T-helper 1 cell (primary cell): ENCODE results near the gene WASF3.
"Not testable (repeated sequence)": the region's sequence is repeated elsewhere in the genome, so short reads cannot be mapped to it uniquely, and the experiment has no call there.

ENCODE experiments used
- DNase-seq, 5 donors: peaks; one replicate each; pipeline ENCODE4 v3.0.0-alpha.2; 2012 to 2020

Gene WASF3

GRCh38 chr13:26636073-26636472 lies 78.6 kb downstream of the WASF3 start:
- not testable (repeated sequence) for DNase-seq

- no peak for DNase-seq
These were observed 89.1 kb downstream of the WASF3 start for GRCh38 chr13:26646603-26647002.

DNA sequence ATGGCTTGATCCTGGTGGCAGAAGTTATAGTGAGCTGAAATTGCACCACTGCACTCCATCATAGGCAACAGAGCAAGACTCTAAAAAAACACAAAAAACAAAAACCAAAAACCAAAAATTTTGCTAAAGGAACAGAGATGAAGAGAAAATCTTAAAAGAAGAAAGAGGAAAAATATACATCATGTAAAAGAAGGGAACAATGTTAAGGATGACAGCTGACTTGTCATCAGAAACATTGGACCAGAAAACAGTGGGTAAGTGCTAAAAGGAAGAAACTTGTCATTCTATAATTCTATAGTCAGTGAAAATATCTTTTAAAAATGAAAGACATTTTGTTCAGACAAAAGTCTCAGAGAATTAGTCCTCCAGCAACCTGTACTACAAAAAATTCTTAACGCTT lies 93.8 kb downstream of the WASF3 start:
- DNase-seq: no peak

DNA sequence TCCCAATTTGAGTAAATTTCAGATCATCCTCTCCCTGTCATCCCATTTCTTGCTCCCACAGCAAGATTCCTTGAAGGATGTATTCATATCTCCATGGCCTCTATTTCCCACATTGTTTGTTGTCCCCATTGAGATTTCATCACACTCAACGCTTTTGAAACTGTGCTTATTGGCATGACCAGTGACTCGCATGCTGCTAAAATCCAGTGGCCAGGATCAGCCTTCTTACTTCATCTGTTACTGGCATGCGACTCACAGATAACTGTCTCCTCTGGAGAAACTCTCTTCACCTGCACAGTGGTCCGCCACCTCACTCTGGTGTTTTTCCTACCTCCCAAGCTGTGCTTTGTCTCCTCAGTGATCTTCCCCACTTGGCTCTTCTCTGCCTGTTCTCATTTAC lies 95.8 kb downstream of the WASF3 start:
- DNase-seq: no peak

GRCh38 chr13:26653842-26654241 lies 96.4 kb downstream of the WASF3 start:
- DNase-seq: no peak

- no peak for DNase-seq
These were observed 99.4 kb downstream of the WASF3 start for GRCh38 chr13:26656919-26657318.

GRCh38 chr13:26658448-26659385 lies 101.2 kb downstream of the WASF3 start:
- no peak for DNase-seq

DNA sequence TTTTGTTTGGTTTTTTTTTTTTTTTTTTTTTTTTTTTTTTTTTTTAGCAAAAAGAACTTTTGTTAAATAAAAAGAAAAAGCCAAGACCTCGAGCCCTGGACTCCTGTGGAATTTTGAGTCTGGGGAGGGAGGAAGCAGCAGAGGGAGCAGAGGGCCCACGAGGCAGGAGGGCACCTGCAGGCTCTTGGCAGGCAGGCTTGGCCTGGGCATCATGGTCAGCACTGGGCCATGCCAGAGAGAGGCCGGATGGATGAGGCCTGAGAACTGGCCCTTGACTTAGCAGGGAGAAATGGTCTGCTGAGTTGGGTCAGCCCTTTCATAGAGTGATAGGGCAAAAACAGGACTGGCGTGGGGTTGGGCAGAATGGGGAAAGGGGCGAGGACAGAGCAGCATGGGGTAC lies 102.7 kb downstream of the WASF3 start:
- no peak for DNase-seq

DNA sequence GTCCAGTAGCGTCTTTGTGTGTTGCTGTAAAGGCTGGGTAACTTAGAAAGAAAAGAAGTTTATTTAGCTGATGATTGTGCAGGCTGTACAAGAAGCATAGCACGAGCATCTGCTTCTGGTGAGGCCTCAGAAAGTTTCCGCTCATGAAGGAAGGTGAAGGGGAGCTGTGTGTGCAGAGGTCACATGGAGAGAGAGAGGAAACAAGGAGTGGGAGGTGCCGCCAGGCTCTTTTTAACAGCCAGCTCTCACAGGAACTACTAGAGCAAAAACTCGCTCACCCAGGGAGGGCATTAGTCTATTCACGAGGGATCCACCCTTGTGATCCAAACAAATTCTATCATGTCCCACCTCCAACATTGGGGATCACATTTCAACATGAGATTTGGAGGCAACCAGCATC lies 103.3 kb downstream of the WASF3 start:
- DNase-seq: no peak

DNA sequence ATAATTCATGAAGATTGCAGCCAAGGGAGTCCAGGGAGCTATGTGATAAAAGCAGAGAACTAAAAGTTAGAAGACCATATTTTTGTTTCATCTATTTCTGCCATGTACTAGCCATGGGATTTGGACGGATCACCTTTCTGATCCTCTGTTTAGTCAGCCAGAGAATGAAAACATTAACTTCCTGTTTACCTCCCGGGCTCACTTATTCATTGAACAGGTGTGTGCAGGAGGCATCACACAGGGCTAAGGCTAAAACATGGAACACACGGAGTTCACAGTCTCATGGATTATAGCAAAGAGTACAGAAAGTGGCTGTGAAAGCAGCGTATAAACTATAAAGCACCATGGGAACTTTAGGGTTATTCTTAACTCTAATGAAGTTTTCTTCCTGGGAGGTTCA lies 106.3 kb downstream of the WASF3 start:
- DNase-seq: no peak

GRCh38 chr13:26664286-26664685 lies 106.8 kb downstream of the WASF3 start:
- DNase-seq: no peak

DNA sequence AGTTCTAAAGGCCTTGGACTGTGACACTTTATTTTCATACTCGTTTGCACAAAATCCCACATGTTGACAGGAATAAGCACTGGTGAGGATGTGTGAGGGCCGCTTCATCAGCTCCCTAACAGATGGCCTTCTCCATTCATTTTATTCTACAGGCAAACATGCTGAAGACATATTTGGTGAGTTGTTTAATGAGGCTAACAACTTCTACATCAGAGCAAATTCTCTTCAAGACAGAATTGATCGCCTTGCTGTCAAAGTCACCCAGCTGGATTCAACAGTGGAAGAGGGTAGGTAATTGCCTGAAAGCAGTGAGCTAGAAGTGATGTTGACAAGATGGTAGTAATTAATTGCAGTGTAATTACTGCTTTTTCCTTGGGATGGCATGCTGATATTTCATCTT lies 107.4 kb downstream of the WASF3 start:
- DNase-seq: no peak

GRCh38 chr13:26668357-26669146 lies 111.1 kb downstream of the WASF3 start:
- no peak for DNase-seq

- DNase-seq: no peak
These were observed 116.4 kb downstream of the WASF3 start for GRCh38 chr13:26673890-26674289.

DNA sequence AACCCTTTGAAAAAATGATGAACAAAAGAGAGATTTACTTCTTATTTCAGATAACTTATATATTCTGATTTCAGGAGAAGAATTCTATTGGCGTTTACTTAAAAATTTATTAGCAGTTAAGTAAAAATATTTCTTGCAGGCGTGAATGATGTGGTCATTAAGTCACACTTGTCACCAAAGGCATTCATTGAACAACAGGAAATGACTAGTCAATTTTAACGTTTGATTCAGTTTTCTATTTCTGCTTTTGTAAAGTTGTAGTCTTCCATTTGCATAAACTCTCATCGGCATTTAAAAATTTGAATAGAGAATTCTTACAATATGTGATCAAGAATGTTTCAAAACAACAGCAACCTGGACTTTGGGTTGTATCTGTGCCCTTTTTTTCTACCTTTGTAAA lies 119.7 kb downstream of the WASF3 start:
- DNase-seq: no peak

GRCh38 chr13:26678330-26678729 lies 120.8 kb downstream of the WASF3 start:
- DNase-seq: no peak

DNA sequence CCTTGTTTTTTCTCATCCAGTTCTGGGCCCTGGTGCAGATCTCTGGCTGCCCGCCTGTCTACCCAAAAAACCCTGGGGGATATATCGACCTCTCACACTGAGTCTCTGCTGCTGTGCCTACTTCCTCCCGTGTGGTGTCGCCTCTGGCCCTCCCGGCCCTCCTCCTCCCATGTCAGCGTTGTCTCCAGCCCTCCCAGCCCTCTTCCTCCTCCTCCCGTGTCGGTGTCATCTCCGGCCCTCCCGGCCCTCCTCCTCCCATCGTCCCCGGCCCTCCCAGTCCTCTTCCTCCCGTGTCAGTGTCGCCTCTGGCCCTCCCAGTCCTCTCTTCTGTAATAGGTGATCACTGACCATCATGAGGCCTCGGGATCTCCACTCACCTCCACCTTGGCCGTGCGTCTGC lies 121.3 kb downstream of the WASF3 start:
- no peak for DNase-seq

- no peak for DNase-seq
These were observed 122.1 kb downstream of the WASF3 start for GRCh38 chr13:26679411-26680122.

- DNase-seq: no peak
These were observed 122.6 kb downstream of the WASF3 start for GRCh38 chr13:26680123-26680450.

DNA sequence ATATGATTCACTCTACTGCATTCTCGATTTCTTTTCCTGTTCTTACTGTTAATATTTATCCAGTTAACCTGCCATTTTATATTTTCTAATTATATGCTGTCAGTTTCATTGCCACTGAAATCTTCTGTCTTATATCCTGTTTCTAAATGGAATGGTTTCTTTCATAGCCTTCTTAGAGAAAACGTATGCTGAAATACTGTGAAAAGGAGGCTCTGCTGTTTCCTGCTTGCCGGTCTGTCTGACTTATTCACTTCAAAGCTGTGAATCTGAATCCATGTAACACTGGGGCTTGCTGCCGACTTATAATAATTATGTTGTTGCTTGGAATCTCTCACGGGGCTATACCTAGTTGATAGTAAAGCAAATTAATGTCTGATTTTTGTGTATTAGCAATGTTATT lies 123.1 kb downstream of the WASF3 start:
- no peak for DNase-seq

DNA sequence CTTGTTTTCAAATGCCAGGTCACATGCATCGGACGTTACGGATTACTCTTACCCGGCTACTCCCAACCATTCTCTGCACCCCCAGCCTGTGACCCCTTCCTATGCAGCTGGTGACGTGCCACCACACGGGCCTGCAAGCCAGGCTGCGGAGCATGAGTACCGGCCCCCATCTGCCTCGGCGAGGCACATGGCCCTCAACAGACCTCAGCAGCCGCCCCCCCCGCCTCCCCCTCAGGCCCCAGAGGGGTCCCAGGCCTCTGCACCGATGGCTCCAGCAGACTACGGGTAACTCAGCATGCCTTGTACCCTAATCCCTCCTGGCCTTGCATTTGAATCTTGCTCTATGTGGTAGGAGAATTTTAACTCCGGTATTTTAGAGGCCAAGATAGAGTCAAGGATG lies 123.6 kb downstream of the WASF3 start:
- DNase-seq: no peak

- no peak for DNase-seq
These were observed 125.1 kb downstream of the WASF3 start for GRCh38 chr13:26682606-26683005.

- no peak for DNase-seq
These were observed 128.1 kb downstream of the WASF3 start for GRCh38 chr13:26685606-26686005.

DNA sequence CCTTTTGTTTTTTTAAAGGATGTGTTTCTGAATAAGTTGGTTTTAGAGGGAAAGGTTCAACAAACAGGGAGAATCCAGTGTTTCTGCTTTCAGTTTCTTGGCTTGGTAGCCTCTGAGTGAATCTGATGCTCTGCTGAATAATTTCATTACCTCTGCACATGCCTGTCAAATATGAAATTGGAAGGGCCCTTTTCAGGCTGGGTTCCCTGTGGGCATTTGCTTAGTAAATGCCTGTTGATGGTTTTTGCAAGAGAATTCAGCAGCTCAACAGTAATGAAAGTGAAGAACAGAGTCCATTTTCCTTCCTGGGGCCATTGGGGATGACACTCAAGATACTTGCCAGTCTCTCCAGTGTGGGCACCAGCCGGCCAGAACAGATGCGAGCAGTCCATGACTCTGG lies 128.8 kb downstream of the WASF3 start:
- DNase-seq: no peak
